ENCODE measurements around the gene SLC7A7.
"Not testable (repeated sequence)": the region's sequence is repeated elsewhere in the genome, so short reads cannot be mapped to it uniquely, and the experiment has no call there.

Gene SLC7A7

DNA sequence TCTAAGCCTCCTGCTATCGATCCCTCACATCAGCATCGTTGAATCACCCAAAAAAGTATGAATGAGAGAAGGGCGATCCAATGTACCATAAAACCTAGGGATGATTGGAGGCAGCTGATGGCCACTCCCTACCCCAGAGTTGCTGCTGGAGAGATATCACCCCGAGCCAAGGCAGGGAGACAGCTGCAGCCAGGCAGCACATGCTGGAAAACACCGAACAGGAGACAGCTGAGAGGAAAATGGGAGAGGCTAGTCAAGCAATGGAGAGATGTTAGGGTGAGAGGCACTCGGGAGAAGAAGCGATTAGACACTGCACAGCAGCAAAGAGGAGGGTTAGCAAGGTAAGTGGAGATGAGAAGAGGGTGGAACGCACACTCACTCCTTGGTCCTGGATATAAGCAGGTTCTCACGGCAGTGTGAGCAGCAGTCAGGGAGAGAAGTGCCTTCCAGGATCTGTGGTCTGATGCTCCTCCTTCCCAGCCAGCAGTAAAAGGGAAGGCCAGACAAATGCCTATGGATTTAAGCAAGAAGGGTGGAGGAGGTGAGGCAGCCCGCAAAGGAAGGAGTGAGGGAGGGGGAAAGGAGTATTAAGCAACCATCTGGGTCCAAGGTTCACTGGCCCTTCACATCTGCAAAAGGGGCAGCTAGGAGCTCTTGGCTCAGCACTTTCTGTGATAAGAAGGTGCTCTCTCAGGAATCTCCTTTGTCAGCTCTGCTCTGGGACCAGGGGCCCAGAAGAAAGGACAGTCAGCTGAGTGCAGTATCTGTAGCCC is at the start of gene SLC7A7:
Gene SLC7A7, minus strand, starts transcription at position 495 of the 773 bp plus-strand sequence. CDS start 2,037 bp downstream, outside the sequence.
- DNase-seq: peak; percentile 31

DNA sequence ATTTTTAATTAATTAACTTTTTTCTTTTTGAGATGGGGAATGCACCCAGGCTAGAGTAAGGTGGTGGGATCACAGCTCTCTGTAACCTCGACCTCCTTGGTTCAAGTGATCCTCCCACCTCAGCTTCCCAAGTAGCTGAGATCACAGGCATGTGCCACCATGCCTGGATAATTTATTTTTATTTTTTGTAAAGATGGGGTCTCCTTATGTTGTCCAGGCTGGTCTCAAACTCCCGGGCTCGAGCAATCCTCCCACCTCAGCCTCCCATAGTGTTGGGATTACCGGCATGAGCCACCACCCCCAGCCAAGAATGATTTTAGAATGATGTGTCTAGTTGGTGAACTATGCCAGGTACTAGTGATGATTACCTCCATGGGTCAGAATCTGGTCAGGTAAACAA is 49.7 kb upstream of the SLC7A7 start:
- DNase-seq: no peak

DNA sequence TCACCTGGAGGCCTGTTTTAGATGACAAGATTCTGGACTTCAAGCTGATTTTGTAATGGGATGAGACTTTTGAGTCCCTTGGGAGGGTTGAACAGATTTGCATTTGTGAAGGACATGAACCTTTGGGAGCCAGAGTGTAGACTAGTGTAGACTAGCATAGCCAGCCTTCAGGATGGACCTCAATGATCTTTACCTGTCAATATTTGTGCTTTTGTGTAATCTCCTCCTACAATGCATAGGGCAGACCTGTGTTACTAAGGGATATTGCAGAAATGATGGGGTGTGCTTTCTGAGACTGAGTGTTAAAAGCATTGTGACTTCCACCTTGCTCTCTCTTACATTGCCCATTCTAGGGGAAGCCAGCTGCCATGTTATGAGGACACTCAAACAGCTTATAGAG is 46.4 kb upstream of the SLC7A7 start:
- DNase-seq: no peak

DNA sequence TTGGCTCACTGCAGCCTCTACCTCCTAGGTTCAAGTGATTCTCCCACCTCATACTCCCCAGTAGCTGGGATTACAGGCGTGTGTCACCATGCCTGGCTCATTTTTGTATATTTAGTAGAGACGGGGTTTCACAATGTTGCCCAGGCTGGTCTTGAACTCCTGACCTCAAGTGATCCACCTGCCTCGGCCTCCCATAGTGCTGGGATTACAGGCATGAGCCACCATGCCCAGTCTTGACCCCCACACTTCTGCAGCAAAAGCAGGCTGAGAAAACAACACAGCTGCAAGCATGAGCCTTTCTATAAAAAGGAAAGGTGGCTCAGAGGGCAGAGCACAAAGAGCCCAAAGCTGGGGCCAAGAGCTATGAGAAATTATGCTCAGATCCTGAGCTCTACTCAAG is 45.1 kb upstream of the SLC7A7 start:
- not testable (repeated sequence) for DNase-seq

DNA sequence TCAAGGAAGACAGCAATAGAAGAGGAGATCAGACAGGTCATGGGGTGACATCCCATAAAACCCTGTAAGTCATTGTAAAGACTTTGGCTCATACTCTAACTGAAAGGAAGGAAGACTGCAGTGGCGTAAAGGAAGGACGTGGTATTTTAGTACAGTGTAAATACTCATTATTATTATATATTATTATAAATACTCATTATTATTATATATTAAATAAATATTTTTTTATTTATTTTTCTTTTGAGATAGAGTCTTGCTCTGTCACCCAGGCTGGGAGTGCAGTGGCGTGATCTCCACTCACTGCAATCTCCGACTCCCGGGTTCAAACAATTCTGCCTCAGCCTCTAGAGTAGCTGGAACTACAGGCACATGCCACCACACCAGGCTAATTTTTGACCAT is 41.2 kb upstream of the SLC7A7 start:
- DNase-seq: no peak

DNA sequence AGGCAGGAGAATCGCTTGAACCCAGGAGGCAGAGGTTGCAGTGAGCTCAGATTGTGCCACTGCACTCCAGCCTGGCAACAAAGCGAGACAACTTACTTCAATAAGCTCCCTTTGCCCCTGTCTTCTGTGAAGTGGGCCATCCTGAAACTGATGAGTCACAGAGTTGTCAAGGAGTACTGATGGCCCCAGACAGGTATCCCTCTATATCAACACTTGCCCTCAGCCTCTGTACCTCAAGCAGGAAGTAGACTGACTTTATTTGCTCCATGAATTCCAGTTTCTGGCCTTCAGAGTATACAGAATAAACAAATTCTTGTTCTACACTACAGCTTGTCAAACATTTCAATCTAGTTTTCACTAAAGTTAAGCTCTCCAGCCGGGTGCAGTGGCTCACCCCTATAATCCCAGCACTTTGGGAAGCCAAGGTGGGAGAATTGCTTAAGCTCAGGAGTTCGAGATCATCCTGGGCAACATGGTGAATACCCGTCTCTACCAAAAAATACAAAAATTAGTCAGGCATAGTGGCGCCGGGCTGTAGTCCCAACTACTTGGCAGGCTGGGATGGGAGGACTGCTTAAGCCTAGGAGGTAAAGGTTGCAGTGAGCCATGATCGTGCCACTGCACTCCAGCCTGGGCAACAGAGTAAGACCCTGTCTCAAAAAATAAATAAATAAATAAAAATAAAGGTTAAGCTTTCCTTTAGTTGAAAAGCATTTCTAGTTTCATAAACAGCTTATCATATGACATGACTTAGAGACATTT is 39.9 kb upstream of the SLC7A7 start:
- DNase-seq: no peak

DNA sequence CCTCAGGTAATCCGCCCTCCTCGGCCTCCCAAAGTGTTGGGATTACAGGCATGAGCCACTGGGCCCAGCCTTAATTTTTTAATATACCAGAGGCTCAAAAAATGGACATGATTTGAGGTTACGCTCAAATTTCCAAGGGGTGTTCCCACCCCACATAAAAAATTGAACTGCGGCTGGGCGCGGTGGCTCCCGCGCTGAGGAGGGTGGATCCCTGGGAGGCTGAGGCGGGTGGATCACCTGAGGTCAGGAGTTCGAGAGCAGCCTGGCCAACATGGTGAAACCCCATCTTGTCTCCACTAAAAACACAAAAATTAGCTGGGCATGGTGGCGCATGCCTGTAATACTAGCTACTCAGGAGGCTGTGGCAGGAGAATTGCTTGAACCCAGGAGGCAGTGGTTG is 39.1 kb upstream of the SLC7A7 start:
- not testable (repeated sequence) for DNase-seq

DNA sequence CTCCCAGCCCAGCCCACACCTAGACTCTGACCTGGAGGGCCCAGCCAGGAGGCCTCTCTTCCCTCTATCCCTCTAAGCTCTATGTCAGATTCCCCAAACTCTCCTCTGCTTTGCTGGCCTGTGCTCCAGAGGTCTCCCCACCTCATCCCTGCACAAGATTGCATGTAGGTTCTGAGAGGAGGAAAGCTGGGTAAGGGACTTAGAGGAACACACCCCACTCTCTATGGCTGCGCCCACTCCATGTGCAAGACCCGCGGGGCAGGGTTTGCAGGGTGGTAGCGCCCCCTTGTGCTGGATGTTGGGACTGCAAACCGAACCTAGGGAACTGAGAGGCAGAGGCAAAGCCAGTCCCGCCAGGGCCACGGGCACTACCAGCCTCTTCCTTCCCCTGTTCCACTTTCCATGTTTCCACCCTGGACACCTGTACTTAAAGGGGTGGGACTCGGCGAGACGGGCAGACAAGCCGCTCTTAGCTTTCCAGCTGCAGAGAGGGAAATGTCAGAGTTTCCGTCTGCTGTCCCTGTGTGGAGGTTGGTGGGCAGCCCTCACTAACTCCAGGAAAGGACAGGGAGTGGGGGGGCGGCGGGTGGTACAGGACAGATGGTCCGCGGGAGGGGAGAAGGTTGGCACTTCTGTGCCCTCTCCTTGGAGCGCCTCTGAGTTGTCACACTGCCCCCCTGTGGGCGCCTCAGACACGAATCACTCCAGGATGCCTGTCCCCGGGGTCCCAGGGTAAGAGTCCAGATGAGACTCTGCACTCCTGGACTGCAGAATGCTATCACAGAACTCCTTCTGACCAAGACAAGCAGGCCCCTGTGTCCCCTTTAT is 37.9 kb upstream of the SLC7A7 start:
- DNase-seq: peak; percentile 81

DNA sequence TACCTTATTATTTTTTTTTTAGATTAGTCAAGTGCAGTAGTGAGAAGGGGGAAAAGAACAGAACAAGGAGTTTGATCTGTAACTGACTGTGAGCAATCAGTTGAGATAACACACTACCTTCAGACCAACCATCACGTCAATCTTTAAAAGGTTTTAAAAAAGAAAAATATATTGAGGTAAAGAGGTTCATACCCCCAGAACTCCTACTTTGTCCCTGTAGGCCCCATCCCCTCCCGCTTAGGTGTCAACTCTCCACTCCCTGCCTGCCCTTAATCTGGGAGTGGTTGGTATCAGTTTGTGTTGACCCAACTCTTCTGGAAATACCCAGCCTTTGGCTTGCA is 37.3 kb upstream of the SLC7A7 start:
- DNase-seq: no peak

DNA sequence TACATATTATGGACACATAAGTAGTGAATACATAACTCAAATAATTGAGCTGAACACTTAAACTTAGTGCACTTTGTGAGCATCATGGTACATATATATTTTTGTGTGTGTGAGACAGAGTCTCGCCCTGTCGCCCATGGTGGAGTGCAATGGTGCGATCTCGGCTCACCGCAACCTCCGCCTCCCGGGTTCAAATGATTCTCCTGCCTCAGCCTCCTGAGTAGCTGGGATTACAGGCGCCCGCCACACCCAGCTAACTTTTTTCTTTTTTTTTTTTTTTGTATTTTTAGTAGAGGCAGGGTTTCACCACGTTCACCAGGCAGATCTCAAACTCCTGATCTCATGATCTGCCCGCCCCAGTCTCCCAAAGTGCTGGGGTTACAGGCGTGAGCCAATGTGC is 36.9 kb upstream of the SLC7A7 start:
- DNase-seq: not testable (repeated sequence)

DNA sequence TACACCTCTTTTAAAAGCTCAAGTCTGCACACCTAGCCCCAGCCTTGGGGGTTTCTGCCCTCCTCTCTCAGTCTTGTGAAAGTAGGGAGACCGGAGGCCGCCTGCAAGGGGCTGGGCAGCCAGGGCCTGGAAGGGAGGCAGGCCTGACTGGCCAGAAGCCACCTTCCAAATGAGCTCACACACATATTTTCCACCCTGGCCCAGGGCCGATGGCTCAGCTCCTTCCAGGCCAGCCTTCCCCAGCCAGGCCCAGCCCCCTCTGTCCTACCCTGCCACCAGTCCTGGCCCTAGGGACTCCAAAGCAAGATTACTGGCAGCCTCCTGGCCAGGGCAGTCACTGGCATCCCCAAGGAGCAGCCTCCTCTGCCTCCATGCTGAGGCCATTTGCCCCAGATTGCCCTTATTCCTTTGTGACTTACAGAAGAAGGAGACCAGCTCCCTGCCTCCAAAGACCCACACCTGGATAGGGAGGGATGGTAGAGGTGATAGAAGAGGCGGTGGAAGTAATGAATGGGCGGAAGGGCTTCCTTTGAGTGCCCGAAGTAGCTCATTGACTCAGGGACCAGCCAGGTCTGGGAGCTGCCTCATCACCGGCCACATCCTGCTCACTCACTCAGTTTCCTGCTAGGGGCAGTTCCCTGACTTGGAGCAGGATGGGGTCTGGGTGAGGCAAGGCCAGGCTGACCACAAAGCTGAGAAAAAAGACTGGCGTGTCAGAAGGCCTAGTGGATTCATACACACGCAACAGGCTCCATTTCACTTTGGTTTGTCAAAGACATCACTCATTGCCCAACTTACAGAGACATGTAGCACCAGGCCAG is 35.9 kb upstream of the SLC7A7 start:
- DNase-seq: peak; percentile 82

DNA sequence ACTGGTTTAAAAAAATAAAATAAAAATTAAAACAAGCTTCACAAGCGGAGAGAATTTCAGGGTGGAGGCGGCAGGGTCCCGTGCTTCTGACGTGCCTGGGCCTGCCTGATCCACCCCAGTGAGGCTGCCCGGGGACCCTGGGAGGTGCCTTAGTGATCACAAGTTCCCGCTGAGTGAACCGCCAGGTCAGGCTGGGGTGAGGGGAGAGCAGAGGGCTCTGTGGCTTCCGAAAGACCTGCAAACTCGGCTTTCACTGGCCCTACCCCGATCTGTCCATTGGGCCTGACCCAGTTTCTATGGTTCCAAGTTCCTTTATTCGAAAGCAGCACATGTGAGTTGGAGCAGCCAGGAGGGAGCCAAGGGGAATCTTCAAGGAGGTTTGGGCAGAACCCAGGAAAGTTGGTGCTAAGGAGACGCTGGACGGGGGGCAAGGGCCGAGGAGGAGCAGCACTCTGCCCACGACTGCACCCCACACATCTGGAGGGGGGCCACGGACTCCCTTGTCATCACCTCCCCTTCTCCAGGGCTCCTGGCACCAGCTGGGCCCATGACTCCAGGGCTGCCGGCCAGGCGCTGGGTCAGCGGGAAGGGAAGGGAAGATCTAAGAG is 34.1 kb upstream of the SLC7A7 start:
- no peak for DNase-seq

DNA sequence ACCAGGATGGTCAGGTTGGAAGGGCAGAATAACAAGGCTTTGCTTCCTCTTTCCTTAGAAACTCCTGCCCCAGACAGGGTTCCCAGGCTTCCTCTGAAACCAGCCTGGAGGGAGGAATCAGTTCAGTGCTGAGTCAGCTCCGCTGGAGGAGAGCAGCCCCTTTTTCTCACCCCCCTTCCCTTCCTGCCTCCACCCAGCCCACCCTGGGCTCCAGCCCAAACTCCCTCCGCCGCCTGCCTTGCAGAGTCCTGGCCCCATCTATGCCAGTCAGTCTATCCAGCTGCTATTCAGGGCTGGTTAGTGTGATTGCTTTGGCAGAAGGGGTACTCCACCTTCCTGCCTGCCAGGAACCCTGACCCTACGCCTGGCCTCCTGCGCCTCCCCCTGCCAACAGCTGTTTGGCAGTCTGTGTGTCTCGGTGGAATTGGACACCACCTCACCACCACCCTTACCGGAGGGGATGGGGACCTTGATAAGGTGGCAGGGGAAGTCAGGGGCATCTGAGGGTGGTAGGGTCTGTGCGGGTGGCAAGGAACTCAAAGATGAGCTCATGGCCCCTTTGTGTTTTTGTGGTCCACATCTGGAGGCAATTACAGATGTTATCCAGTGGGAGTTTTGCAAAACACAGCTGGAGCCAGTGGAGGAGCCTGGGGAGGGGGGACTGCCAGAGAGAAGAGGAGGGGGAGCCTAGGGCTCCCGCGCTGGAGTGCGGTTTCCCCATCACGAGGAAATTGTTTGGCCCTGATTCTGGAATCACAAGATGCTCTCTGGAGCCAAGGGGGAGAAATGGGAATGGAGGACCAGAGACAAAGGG is 33.3 kb upstream of the SLC7A7 start:
- DNase-seq: peak; percentile 88

DNA sequence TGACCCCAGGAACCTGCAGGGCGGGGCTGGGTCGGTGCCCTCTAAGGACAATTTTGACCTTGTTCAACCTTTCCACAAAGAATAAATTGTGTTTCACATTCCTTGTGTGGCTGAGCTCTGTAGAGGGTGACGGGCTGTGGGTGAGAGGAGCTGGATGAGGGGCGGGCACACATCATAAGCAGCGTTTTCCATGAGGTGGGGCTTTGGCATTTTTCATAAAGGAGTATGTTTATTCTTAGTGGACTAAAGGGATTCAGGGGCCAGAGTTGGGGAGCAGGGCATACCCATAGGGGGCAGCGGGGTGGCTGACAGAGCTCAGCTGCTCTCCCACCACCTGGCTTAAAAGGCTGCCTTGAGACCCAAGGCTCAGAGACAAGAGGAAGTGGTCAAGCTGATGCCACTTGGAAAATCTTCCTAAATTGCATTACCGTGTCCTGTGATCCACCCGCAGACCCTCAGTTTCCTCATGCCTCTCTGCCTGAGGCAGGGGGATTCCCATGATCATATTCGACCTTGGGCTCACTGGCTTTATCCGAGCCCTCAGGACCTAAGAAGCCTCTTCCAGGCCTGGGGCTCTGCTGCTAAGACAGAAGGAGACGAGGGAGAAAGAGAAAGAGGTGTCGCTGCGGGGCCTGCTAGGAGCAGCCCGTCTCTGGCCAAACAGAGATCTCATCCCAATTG is 32.6 kb upstream of the SLC7A7 start:
- peak; percentile 52 for DNase-seq

DNA sequence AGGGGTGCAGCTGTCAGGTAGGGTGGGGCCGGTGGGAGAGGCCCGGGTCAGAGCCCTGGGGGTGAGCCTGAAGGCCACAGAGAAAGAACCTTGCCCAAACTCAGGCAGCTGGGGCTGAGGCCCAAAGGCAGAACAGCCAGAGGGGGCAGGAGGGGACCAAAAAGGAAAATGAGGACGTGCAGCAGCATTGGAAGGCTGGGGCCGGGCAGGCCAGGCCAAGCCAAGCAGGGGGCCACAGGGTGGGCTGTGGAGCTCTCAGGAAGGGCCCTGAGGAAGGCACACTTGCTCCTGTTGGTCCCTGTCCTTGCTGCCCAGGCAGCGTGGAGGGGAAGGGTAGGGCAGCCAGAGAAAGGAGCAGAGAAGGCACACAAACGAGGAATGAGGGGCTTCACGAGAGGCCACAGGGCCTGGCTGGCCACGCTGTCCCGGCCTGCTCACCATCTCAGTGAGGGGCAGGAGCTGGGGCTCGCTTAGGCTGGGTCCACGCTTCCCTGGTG is 31.6 kb upstream of the SLC7A7 start:
- DNase-seq: no peak

DNA sequence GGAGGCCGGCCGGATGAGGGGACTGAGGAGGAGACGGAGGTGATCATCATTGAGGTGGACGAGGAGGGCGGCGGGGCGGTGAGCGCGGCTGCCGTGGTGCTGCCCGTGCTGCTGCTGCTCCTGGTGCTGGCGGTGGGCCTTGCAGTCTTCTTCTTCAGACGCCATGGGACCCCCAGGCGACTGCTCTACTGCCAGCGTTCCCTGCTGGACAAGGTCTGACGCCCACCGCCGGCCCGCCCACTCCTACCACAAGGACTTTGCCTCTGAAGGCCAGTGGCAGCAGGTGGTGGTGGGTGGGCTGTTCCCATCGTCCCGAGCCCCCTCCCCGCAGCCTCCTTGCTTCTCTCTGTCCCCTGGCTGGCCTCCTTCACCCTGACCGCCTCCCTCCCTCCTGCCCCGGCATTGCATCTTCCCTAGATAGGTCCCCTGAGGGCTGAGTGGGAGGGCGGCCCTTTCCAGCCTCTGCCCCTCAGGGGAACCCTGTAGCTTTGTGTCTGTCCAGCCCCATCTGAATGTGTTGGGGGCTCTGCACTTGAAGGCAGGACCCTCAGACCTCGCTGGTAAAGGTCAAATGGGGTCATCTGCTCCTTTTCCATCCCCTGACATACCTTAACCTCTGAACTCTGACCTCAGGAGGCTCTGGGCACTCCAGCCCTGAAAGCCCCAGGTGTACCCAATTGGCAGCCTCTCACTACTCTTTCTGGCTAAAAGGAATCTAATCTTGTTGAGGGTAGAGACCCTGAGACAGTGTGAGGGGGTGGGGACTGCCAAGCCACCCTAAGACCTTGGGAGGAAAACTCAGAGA is 30.8 kb upstream of the SLC7A7 start:
- DNase-seq: no peak

DNA sequence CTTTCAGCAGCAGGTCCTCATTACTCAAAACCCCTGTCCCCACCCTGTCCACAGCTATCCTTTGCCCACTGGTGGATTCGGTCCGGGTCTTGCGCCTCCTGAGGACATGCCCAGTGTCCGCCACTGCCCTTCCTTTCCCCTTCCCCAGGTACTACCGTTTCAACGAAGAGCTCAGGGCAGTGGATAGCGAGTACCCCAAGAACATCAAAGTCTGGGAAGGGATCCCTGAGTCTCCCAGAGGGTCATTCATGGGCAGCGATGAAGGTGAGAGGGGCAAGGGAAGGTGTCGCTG is 29.8 kb upstream of the SLC7A7 start:
- no peak for DNase-seq

DNA sequence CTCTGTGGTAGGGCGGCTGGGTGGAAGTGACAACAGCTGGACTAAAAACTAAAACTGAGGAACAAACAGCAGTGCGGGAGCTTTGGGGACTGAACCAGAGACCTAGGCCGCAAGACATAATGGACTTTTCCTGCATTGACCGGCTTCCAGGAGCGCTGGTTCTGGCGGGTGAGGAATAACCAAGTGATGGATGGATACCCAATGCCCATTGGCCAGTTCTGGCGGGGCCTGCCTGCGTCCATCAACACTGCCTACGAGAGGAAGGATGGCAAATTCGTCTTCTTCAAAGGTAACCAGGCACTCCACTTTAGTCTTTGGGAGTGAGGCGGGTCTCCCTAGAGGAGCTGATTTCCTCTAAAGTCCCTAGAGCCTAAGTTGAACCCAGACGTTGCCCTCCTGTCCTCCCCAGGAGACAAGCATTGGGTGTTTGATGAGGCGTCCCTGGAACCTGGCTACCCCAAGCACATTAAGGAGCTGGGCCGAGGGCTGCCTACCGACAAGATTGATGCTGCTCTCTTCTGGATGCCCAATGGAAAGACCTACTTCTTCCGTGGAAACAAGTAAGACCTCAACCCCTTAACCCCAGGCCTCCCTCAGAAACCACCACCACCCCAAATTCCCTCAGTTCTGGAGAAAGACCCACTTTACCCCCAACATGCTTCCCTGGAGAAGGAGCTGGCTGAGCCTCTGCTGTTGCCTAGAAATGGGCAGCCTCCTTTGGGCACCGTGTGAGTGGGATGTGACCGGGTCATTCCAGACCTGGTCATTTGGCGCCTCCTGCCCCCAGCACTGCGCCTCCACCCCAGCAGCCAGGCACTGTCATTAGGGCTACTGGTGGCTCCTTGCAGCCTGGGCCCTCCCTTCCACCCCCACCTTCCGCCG is 29.2 kb upstream of the SLC7A7 start:
- no peak for DNase-seq
